Measurements from ENCODE around the gene SLC8A2. TPM values are rescaled to one million over a fixed set of nuclear protein-coding genes. Genes with fewer than 3 reads are reported as not detected.

Gene SLC8A2
- total RNA-seq, 1 donor from 2014 or later, result 0.26 TPM

GRCh38 chr19:47446534-47447469 is 24.9 kb downstream of the SLC8A2 start:
- FAIRE-seq (peak; percentile 55), DNase-seq (ENCODE audit: low read depth) (peak; percentile 55)
- TF ChIP-seq, protein P1, sequence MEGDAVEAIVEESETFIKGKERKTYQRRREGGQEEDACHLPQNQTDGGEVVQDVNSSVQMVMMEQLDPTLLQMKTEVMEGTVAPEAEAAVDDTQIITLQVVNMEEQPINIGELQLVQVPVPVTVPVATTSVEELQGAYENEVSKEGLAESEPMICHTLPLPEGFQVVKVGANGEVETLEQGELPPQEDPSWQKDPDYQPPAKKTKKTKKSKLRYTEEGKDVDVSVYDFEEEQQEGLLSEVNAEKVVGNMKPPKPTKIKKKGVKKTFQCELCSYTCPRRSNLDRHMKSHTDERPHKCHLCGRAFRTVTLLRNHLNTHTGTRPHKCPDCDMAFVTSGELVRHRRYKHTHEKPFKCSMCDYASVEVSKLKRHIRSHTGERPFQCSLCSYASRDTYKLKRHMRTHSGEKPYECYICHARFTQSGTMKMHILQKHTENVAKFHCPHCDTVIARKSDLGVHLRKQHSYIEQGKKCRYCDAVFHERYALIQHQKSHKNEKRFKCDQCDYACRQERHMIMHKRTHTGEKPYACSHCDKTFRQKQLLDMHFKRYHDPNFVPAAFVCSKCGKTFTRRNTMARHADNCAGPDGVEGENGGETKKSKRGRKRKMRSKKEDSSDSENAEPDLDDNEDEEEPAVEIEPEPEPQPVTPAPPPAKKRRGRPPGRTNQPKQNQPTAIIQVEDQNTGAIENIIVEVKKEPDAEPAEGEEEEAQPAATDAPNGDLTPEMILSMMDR (IDR thresholded peaks at IDR 0.05; ENCODE audit: insufficient read depth, low read length, severe bottlenecking), result no peak
- H3K27me3 ChIP-seq (ENCODE audit: control insufficient read depth, insufficient read depth, low read length), result peaks cover 27% of the 10 kb centered on the region
- H3K36me3 ChIP-seq (ENCODE audit: control insufficient read depth, insufficient read depth, low read length), result no peaks in the 10 kb centered on the region
- H3K4me3 ChIP-seq (ENCODE audit: low read depth, low read length), result peak overlapping the region; percentile 25

GRCh38 chr19:47445937-47446402 is 25.7 kb downstream of the SLC8A2 start:
- FAIRE-seq (no peak), DNase-seq (ENCODE audit: low read depth) (no peak)
- Histone ChIP-seq H3K27me3 (ENCODE audit: control insufficient read depth, insufficient read depth, low read length) (peaks cover 27% of the 10 kb centered on the region), H3K36me3 (ENCODE audit: control insufficient read depth, insufficient read depth, low read length) (no peaks in the 10 kb centered on the region), H3K4me3 (ENCODE audit: low read depth, low read length) (no peak overlapping the region)
- TF ChIP-seq, protein P1 (IDR thresholded peaks at IDR 0.05; ENCODE audit: insufficient read depth, low read length, severe bottlenecking), result no peak

DNA sequence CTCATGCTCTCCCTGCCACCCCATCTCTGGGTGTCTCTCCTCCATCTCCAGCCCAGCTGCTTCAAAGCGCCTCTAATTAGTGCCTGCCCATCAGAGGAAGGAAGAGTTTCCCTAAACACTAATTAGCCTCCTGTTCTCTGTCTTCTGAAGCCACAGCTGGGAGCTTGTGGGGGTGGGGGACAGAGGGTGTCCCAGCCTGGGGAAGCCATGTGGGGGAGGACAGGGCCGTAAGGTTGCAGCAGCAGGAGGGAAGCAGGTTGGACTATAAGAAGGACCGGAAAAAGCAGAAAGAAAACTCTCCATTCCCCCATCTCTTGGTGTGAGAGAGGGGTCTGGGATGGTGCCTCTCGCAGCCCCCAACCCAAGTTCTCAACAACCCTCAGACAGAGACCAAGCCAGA is 26.2 kb downstream of the SLC8A2 start:
- DNase-seq (ENCODE audit: low read depth), result no peak
- TF ChIP-seq, protein P1 (IDR thresholded peaks at IDR 0.05; ENCODE audit: insufficient read depth, low read length, severe bottlenecking), result no peak
- Histone ChIP-seq H3K36me3 (ENCODE audit: control insufficient read depth, insufficient read depth, low read length) (no peaks in the 10 kb centered on the region), H3K4me3 (ENCODE audit: low read depth, low read length) (no peak overlapping the region), H3K27me3 (ENCODE audit: control insufficient read depth, insufficient read depth, low read length) (peaks cover 27% of the 10 kb centered on the region)
- no peak for FAIRE-seq

DNA sequence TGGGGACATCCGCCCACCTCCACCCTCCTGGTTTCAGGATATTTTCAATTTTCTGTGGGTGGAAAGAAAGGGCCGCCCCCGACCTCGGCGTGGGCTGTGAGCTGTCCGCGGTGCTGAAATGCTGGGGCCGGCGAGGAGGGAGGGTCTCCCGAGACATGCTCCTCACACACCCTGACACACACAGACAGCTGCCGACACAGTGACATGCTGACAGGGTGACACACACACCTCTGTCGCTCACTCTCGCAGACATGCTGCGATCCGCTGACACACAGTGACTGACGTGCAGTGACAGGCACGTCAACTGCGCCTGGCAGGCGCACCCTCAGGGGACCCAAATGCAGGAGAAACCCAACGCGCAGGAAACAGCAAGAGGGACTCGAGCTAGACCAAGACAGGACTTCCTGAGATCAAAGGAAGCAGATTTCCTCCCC is 27.3 kb downstream of the SLC8A2 start:
- Histone ChIP-seq H3K36me3 (ENCODE audit: control insufficient read depth, insufficient read depth, low read length) (no peaks in the 10 kb centered on the region), H3K4me3 (ENCODE audit: low read depth, low read length) (no peak overlapping the region), H3K27me3 (ENCODE audit: control insufficient read depth, insufficient read depth, low read length) (peaks cover 25% of the 10 kb centered on the region)
- TF ChIP-seq, protein P1 (IDR thresholded peaks at IDR 0.05; ENCODE audit: insufficient read depth, low read length, severe bottlenecking), result no peak
- no peak for DNase-seq (ENCODE audit: low read depth)
- FAIRE-seq, result no peak

DNA sequence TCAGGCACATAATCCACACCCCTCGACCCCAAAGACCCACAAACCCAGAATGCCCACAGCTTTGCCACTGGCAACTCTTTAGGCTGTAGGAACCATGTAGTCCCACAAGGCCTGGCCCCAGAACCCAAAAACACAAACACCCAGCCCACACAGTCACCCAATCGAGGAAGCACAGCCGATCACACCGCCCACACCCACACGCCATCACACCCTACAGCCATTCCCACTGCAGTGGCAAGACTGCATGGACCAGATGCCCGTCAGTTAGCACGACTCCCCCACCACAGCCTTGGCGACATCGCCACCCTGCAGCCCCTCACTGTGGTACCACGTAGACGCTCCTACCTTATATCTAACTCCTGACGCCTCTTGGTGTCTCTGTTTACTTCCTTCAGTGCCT is 28.4 kb downstream of the SLC8A2 start:
- Histone ChIP-seq H3K4me3 (ENCODE audit: low read depth, low read length) (no peak overlapping the region), H3K36me3 (ENCODE audit: control insufficient read depth, insufficient read depth, low read length) (no peaks in the 10 kb centered on the region), H3K27me3 (ENCODE audit: control insufficient read depth, insufficient read depth, low read length) (peaks cover 22% of the 10 kb centered on the region)
- TF ChIP-seq, protein P1 (IDR thresholded peaks at IDR 0.05; ENCODE audit: insufficient read depth, low read length, severe bottlenecking), result no peak
- FAIRE-seq, result no peak
- no peak for DNase-seq (ENCODE audit: low read depth)
